ENCODE measurements around the gene DGCR6L.

DNA sequence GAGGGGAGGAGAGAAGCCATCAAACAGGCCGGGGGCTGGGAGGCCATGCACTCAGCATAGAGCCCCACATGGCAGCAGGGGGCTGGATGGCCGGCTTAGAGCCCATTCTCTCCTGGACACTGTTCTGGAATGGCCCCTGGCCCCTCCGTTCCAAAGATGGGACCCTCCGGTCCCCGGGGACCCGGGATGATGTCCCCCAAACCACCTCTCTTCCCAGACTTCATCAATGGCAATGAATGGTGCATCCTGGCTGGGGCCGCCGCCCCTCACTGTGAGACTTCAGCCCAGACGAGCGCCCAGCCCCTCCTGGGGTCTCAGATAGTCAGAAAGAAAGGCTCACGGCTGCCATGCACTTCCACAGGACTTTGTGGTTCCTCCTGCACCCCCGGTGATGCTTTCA, 38.0 kb downstream of the DGCR6L start:
- TF ChIP-seq, protein P1, sequence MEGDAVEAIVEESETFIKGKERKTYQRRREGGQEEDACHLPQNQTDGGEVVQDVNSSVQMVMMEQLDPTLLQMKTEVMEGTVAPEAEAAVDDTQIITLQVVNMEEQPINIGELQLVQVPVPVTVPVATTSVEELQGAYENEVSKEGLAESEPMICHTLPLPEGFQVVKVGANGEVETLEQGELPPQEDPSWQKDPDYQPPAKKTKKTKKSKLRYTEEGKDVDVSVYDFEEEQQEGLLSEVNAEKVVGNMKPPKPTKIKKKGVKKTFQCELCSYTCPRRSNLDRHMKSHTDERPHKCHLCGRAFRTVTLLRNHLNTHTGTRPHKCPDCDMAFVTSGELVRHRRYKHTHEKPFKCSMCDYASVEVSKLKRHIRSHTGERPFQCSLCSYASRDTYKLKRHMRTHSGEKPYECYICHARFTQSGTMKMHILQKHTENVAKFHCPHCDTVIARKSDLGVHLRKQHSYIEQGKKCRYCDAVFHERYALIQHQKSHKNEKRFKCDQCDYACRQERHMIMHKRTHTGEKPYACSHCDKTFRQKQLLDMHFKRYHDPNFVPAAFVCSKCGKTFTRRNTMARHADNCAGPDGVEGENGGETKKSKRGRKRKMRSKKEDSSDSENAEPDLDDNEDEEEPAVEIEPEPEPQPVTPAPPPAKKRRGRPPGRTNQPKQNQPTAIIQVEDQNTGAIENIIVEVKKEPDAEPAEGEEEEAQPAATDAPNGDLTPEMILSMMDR (IDR thresholded peaks at IDR 0.05) = no peak
- TF ChIP-seq TEAD4 (CRISPR knock-in tag; IDR thresholded peaks at IDR 0.05) (no peak), RELA (CRISPR knock-in tag; IDR thresholded peaks at IDR 0.05; ENCODE audit: borderline replicate concordance) (no peak), JUN (CRISPR knock-in tag; IDR thresholded peaks at IDR 0.05) (no peak), NFYB (CRISPR knock-in tag; conservative IDR thresholded peaks at IDR 0.05; ENCODE audit: low read depth) (no peak)
- TF ChIP-seq, protein P2, sequence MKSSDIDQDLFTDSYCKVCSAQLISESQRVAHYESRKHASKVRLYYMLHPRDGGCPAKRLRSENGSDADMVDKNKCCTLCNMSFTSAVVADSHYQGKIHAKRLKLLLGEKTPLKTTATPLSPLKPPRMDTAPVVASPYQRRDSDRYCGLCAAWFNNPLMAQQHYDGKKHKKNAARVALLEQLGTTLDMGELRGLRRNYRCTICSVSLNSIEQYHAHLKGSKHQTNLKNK (CRISPR knock-in tag; IDR thresholded peaks at IDR 0.05) = no peak

Measured in WTC11 (cell line).